Thyroid gland (tissue), 4 donors: Measurements from ENCODE around the gene GPC1. TPM values are rescaled to one million over a fixed set of nuclear protein-coding genes. Genes with fewer than 3 reads are reported as not detected.
A peak's percentile ranks its signal among the peaks of the same experiment; 100 is the strongest.
"Not testable (repeated sequence)": the region's sequence is repeated elsewhere in the genome, so short reads cannot be mapped to it uniquely, and the experiment has no call there.

ENCODE experiments used
- DNase-seq, 2 donors: peaks; one replicate each; pipeline ENCODE4 v3.0.0-alpha.2; 2019
- H3K27ac ChIP-seq, 3 donors: fragments of 200-600 bp; sonication (generic); 1 replicate in 2 of 3; 2 replicates in 1 of 3; pipeline ENCODE4 v1.5.1; 2016 to 2019; ENCODE audit warnings: mild to moderate bottlenecking in 1 of 3, moderate library complexity in 1 of 3
- H3K27me3 ChIP-seq: fragments of 200-600 bp; sonication (generic); one replicate; pipeline ENCODE4 v1.5.1; 2019
- H3K36me3 ChIP-seq, 2 donors: fragments of 200-600 bp; sonication (generic); one replicate each; pipeline ENCODE4 v1.5.1; 2016 to 2019
- H3K4me1 ChIP-seq, 2 donors: fragments of 200-600 bp; sonication (generic); one replicate each; pipeline ENCODE4 v1.5.1; 2017 to 2019
- H3K4me3 ChIP-seq, 3 donors: fragments of 200-600 bp; sonication (generic); replicated peaks in 1 of 3; 1 replicate in 2 of 3; 2 replicates in 1 of 3; pipeline ENCODE4 v1.5.1; 2016; ENCODE audit warnings: mild to moderate bottlenecking in 1 of 3
- H3K9me3 ChIP-seq: fragments of 200-600 bp; sonication (generic); one replicate; pipeline ENCODE4 v1.5.1; 2017
- CTCF ChIP-seq, 6 experiments: fragments of 200-600 bp in 3 of 6; fragments of 450-650 bp in 3 of 6; sonication (generic) in 3 of 6; IDR thresholded peaks; one replicate each; pipeline ENCODE4 v1.5.1; 2016 to 2019; ENCODE audit warnings: antibody characterized with exemption in 6 of 6, mild to moderate bottlenecking in 2 of 6, inconsistent platforms in 1 of 6, moderate library complexity in 1 of 6
- POLR2A ChIP-seq, 2 donors: fragments of 450-650 bp; IDR thresholded peaks; one replicate each; pipeline ENCODE4 v1.6.1; 2017; ENCODE audit warnings: antibody characterized with exemption in 2 of 2, mild to moderate bottlenecking in 2 of 2, moderate library complexity in 1 of 2
- WGBS, 2 donors: methylation state at CpG; one replicate each; pipeline ENCODE4 v1.1.5; 2017; 5-methylcytosine and 5-hydroxymethylcytosine counted together
- intact Hi-C: fragments of 100-400 bp; cut with DNase I; formaldehyde crosslinking; loops from one replicate; pipeline ENCODE4 v1.15.1; 2023
- total RNA-seq, 4 donors: library from RNA; depleted of rRNA; stranded (reverse); fragments of >200 nt; gene quantifications; one replicate each; pipeline ENCODE4 v1.2.3, GENCODE V29; 2016

GPC1 gene, protein sequence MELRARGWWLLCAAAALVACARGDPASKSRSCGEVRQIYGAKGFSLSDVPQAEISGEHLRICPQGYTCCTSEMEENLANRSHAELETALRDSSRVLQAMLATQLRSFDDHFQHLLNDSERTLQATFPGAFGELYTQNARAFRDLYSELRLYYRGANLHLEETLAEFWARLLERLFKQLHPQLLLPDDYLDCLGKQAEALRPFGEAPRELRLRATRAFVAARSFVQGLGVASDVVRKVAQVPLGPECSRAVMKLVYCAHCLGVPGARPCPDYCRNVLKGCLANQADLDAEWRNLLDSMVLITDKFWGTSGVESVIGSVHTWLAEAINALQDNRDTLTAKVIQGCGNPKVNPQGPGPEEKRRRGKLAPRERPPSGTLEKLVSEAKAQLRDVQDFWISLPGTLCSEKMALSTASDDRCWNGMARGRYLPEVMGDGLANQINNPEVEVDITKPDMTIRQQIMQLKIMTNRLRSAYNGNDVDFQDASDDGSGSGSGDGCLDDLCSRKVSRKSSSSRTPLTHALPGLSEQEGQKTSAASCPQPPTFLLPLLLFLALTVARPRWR
- 10 to 100 TPM; 14.1 to 35.5 (median 26.8) TPM for total RNA-seq

DNA sequence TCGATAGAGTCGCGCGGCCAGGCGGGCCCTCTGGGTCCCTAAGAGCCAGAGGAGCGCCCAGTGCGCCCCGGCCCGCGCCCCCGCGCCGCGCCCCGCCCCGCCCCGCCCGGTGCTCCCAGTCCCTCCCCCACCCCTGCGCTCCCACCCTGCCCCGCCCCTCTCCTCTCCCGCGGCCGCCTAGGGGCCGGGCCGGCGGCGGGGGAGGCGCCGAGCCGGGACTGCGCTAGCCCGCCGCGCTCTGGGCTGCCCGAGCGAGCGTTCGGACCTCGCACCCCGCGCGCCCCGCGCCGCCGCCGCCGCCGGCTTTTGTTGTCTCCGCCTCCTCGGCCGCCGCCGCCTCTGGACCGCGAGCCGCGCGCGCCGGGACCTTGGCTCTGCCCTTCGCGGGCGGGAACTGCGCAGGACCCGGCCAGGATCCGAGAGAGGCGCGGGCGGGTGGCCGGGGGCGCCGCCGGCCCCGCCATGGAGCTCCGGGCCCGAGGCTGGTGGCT lies at the start of gene GPC1:
GPC1 (plus strand) TSS at position 207 of the 491 bp plus-strand sequence; CDS start at position 463, 256 bp downstream.
- peak within 1 kb of the TSS; percentile 47 to 81 (median 72) for H3K4me3 ChIP-seq
- peak within 1 kb of the TSS in 2 of 3 donors; percentile 59 to 74 for H3K27ac ChIP-seq
- TF ChIP-seq POLR2A (IDR thresholded peaks at IDR 0.05): peak; percentile 24 to 76
- TF ChIP-seq CTCF (IDR thresholded peaks at IDR 0.05): no peak
- H3K36me3 ChIP-seq: no peaks in the 10 kb centered on the region
- H3K9me3 ChIP-seq: no peaks in the 10 kb centered on the region
- no peaks in the 10 kb centered on the region for H3K27me3 ChIP-seq
- H3K4me1 ChIP-seq: peaks cover 18 to 33% of the 10 kb centered on the region in 2 donors
- intact Hi-C loops: no loop called here
- DNase-seq: peak; percentile 77 to 81
- no CpG with 5 or more reads among the region's 77 CpGs for WGBS, 2 donors

DNA sequence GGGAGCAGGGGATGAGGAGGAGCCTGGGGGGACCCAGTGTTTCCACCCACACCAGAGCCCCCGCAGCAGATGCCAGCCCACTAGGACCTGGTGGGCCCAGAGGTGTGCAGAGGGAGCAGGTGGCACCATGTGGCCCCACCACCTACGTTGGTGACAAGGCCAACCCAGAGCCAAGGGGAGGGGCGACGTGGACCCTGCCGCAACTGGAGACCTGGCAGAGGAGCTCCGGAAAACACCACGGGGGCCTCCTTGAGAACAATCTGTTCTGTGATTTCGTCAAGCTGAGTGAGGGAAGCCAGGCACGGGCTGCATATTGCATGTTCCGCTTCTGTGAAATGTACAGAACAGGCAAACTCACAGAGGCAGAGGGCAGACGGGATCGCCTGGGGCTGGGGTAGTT lies 49.1 kb upstream of the GPC1 start:
- no peak for DNase-seq
- Histone ChIP-seq H3K9me3 (no peaks in the 10 kb centered on the region), H3K27ac (no peak overlapping the region), H3K4me3 (no peak overlapping the region), H3K27me3 (no peaks in the 10 kb centered on the region), H3K4me1 (no peaks in the 10 kb centered on the region), H3K36me3 (no peaks in the 10 kb centered on the region)
- TF ChIP-seq CTCF (IDR thresholded peaks at IDR 0.05) (no peak), POLR2A (IDR thresholded peaks at IDR 0.05) (no peak)
- intact Hi-C loops: no loop called here
- 68 to 82% methylated on average over 8 to 10 of the region's 12 CpGs for WGBS, 2 donors

DNA sequence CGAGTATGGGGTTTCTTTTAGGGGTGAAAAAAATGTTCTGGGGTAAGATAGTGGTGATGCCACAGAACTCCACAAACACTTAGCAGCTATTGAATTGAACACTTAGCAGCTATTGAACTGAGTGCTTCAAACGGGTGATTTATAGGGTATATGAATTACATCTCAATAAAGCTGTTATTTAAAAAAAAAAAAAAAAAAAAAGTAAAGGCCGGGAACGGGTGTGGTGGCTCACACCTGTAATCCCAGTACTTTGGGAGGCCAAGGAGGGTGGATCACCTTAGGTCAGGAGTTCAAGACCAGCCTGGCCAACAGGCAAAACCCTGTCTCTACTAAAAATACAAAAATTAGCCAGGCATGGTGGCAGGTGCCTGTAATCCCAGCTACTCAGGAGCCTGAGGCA lies 48.7 kb upstream of the GPC1 start:
- H3K4me1 ChIP-seq, H3K27ac ChIP-seq, intact Hi-C loops, DNase-seq, H3K4me3 ChIP-seq, H3K27me3 ChIP-seq, H3K9me3 ChIP-seq, H3K36me3 ChIP-seq: not testable (repeated sequence)
- WGBS, 2 donors: 82 to 91% methylated on average over 4 of the region's 4 CpGs

GRCh38 chr2:240387325-240387668 lies 48.2 kb upstream of the GPC1 start:
- Histone ChIP-seq H3K27ac (no peak overlapping the region), H3K36me3 (no peaks in the 10 kb centered on the region), H3K9me3 (no peaks in the 10 kb centered on the region), H3K4me1 (no peaks in the 10 kb centered on the region), H3K27me3 (no peaks in the 10 kb centered on the region), H3K4me3 (no peak overlapping the region)
- DNase-seq: no peak
- intact Hi-C loops: no loop called here
- 76 to 78% methylated on average over 9 of the region's 9 CpGs for WGBS, 2 donors
- TF ChIP-seq CTCF (IDR thresholded peaks at IDR 0.05) (no peak), POLR2A (IDR thresholded peaks at IDR 0.05) (no peak)

- intact Hi-C loops: no loop called here
- Histone ChIP-seq H3K4me1 (no peaks in the 10 kb centered on the region), H3K9me3 (no peaks in the 10 kb centered on the region), H3K4me3 (no peak overlapping the region), H3K27ac (no peak overlapping the region), H3K27me3 (no peaks in the 10 kb centered on the region), H3K36me3 (no peaks in the 10 kb centered on the region)
- DNase-seq: peak in 1 of 2 donors; percentile 16
- WGBS, 2 donors: 79 to 80% methylated on average over 6 to 14 of the region's 16 CpGs
- no peak for TF ChIP-seq POLR2A (IDR thresholded peaks at IDR 0.05)
- no peak for TF ChIP-seq CTCF (IDR thresholded peaks at IDR 0.05)
Observed at GRCh38 chr2:240387669-240388358, 47.6 kb upstream of the GPC1 start.
